ENCODE results near the gene SLC2A2.

Gene SLC2A2

GRCh38 chr3:170999737-171000242 is 26.7 kb downstream of the SLC2A2 start:
- no peak for TF ChIP-seq POLR2AphosphoS5 (IDR thresholded peaks at IDR 0.05; ENCODE audit: low read depth, low read length)
- TF ChIP-seq TAF1 (IDR thresholded peaks at IDR 0.05; ENCODE audit: borderline replicate concordance, insufficient read depth, low read length) = no peak

GRCh38 chr3:170997961-170998913 is 28.3 kb downstream of the SLC2A2 start:
- TF ChIP-seq SIN3A (IDR thresholded peaks at IDR 0.05; ENCODE audit: borderline replicate concordance, insufficient read depth, low read length) (no peak), FOXP2 (optimal IDR thresholded peaks at IDR 0.05; ENCODE audit: borderline replicate concordance, extremely low read depth, extremely low read length, insufficient read depth) (no peak), REST (IDR thresholded peaks at IDR 0.05; ENCODE audit: insufficient read depth in 1 of 2, low read depth in 2 of 2, low read length in 2 of 2) (no peak), POLR2AphosphoS5 (IDR thresholded peaks at IDR 0.05; ENCODE audit: low read depth, low read length) (no peak), TAF1 (IDR thresholded peaks at IDR 0.05; ENCODE audit: borderline replicate concordance, insufficient read depth, low read length) (no peak)

- TF ChIP-seq FOXP2 (optimal IDR thresholded peaks at IDR 0.05; ENCODE audit: borderline replicate concordance, extremely low read depth, extremely low read length, insufficient read depth) = no peak
- TF ChIP-seq REST (IDR thresholded peaks at IDR 0.05; ENCODE audit: insufficient read depth in 1 of 2, low read depth in 2 of 2, low read length in 2 of 2) = no peak
- TF ChIP-seq POLR2AphosphoS5 (IDR thresholded peaks at IDR 0.05; ENCODE audit: low read depth, low read length) = no peak
- TF ChIP-seq TAF1 (IDR thresholded peaks at IDR 0.05; ENCODE audit: borderline replicate concordance, insufficient read depth, low read length) = no peak
- TF ChIP-seq SIN3A (IDR thresholded peaks at IDR 0.05; ENCODE audit: borderline replicate concordance, insufficient read depth, low read length) = no peak
These were observed 33.7 kb downstream of the SLC2A2 start for GRCh38 chr3:170992854-170993253.

- TF ChIP-seq REST (IDR thresholded peaks at IDR 0.05; ENCODE audit: insufficient read depth in 1 of 2, low read depth in 2 of 2, low read length in 2 of 2) = no peak
- TF ChIP-seq SIN3A (IDR thresholded peaks at IDR 0.05; ENCODE audit: borderline replicate concordance, insufficient read depth, low read length) = no peak
- TF ChIP-seq FOXP2 (optimal IDR thresholded peaks at IDR 0.05; ENCODE audit: borderline replicate concordance, extremely low read depth, extremely low read length, insufficient read depth) = no peak
- no peak for TF ChIP-seq TAF1 (IDR thresholded peaks at IDR 0.05; ENCODE audit: borderline replicate concordance, insufficient read depth, low read length)
- TF ChIP-seq POLR2AphosphoS5 (IDR thresholded peaks at IDR 0.05; ENCODE audit: low read depth, low read length) = no peak
These were observed 34.9 kb downstream of the SLC2A2 start for GRCh38 chr3:170991664-170992063.

- no peak for TF ChIP-seq POLR2AphosphoS5 (IDR thresholded peaks at IDR 0.05; ENCODE audit: low read depth, low read length)
- TF ChIP-seq TAF1 (IDR thresholded peaks at IDR 0.05; ENCODE audit: borderline replicate concordance, insufficient read depth, low read length) = no peak
- no peak for TF ChIP-seq SIN3A (IDR thresholded peaks at IDR 0.05; ENCODE audit: borderline replicate concordance, insufficient read depth, low read length)
- no peak for TF ChIP-seq REST (IDR thresholded peaks at IDR 0.05; ENCODE audit: insufficient read depth in 1 of 2, low read depth in 2 of 2, low read length in 2 of 2)
- TF ChIP-seq FOXP2 (optimal IDR thresholded peaks at IDR 0.05; ENCODE audit: borderline replicate concordance, extremely low read depth, extremely low read length, insufficient read depth) = no peak
These were observed 37.3 kb downstream of the SLC2A2 start for GRCh38 chr3:170989100-170989648.

Measured in PFSK-1 (cell line).